NT2/D1 (cell line): ENCODE data around the gene MCOLN1.

Experiments
- SUZ12 ChIP-seq: IDR thresholded peaks from 2 replicates; pipeline ENCODE4 v1.6.1; 2011; ENCODE audit not compliant: insufficient read length, insufficient read depth; ENCODE audit errors: extremely low read depth
- YY1 ChIP-seq: IDR thresholded peaks from 2 replicates; pipeline ENCODE4 v1.6.1; 2011; ENCODE audit not compliant: insufficient read length, insufficient read depth
- ZNF274 ChIP-seq: IDR thresholded peaks from 2 replicates; pipeline ENCODE4 v1.6.1; 2011; ENCODE audit warnings: mild to moderate bottlenecking, low read depth, low read length

- no peak for TF ChIP-seq ZNF274
- peak; percentile 37 for TF ChIP-seq YY1
- TF ChIP-seq SUZ12, result no peak
Measured at GRCh38 chr19:7550987-7551761, 28.8 kb downstream of the MCOLN1 start.
